Measurements from ENCODE around the gene HRG. TPM values are rescaled to one million over a fixed set of nuclear protein-coding genes. Genes with fewer than 3 reads are reported as not detected.

The HRG gene
- not detected in 2 replicates for polyA plus RNA-seq (2012; rRNA removed)
- polyA plus RNA-seq (2012; cell fraction: cytosol; rRNA removed) = not detected in 2 replicates
- not detected in 2 replicates for polyA plus RNA-seq (2012; cell fraction: nucleus; rRNA removed)

GRCh38 chr3:186665625-186666188 lies at the start of gene HRG:
Gene HRG (plus strand): TSS chr3:186666014. CDS start chr3:186666032, 18 bp downstream.
- CTCF ChIA-PET = interaction anchor here (0.9 kb wide), 1 partner anchor 50 kb away, joined by 4 read pairs; no protein-coding TSS in a partner anchor
- Histone ChIP-seq H3K9ac (no peak within 1 kb of the TSS), H3K27me3 (ENCODE audit: insufficient read depth) (no peaks in the 10 kb centered on the region; the same call in 1 of the 2 replicates), H3K9me2 (no peaks in the 10 kb centered on the region), H4K20me1 (ENCODE audit: insufficient read depth) (no peaks in the 10 kb centered on the region), H3K4me2 (no peak within 1 kb of the TSS), H3K4me3 (ENCODE audit: low read depth in 2 of 2, low read length in 1 of 2) (no peak within 1 kb of the TSS), H3F3A (replicated peaks; ENCODE audit: insufficient read depth) (no peaks in the 10 kb centered on the region), H3K79me2 (ENCODE audit: insufficient read depth) (no peaks in the 10 kb centered on the region), H3K9me3 (no peaks in the 10 kb centered on the region), H2AFZ (ENCODE audit: low read depth) (no peak within 1 kb of the TSS), H3K36me3 (replicated peaks in 1 of 2; ENCODE audit: control insufficient read depth in 1 of 2, insufficient read depth in 2 of 2, low read length in 1 of 2) (no peaks in the 10 kb centered on the region), H3K4me1 (ENCODE audit: control insufficient read depth in 1 of 2, insufficient read depth in 2 of 2, low read depth in 1 of 2, low read length in 1 of 2) (no peaks in the 10 kb centered on the region), H3K27ac (ENCODE audit: low read depth in 2 of 2, low read length in 1 of 2) (no peak within 1 kb of the TSS)
- TF ChIP-seq ZBTB33 (IDR thresholded peaks at IDR 0.05; ENCODE audit: borderline replicate concordance, low read depth) (no peak), YY1 (IDR thresholded peaks at IDR 0.05; ENCODE audit: low read depth) (no peak), TCF12 (IDR thresholded peaks at IDR 0.05) (no peak), TAF1 (IDR thresholded peaks at IDR 0.05; ENCODE audit: borderline replicate concordance, low read depth, low read length) (no peak), USF2 (IDR thresholded peaks at IDR 0.05; ENCODE audit: borderline replicate concordance, low read depth, low read length) (no peak), RCOR1 (IDR thresholded peaks at IDR 0.05; ENCODE audit: low read length) (no peak), MEF2A (IDR thresholded peaks at IDR 0.05; ENCODE audit: borderline replicate concordance, low read depth) (no peak), RAD21 (IDR thresholded peaks at IDR 0.05; ENCODE audit: low read length) (no peak), FOSL2 (IDR thresholded peaks at IDR 0.05; ENCODE audit: borderline replicate concordance, low read depth) (no peak)
- no peak for DNase-seq
- POLR2A ChIA-PET = no interaction called here
- 27% methylated on average over 4 of the region's 8 CpGs for WGBS (ENCODE audit: low lambda C conversion rate)

DNA sequence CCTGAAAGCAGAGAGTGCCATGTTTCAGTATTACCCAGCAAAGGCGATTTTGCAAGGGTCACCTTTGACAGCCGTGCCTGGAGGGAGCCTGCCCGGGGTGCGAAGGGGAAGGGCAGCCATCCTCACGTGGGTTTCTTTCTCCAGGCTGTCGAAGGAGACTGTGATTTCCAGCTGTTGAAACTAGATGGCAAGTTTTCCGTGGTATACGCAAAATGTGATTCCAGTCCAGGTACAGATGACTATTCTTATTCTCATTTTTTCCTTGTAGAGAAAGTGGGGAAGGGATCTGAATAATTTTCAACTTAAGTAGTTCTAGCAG lies 49.6 kb upstream of the HRG start:
- Histone ChIP-seq H3K27ac (ENCODE audit: low read depth in 2 of 2, low read length in 1 of 2) (no peak overlapping the region), H3K4me2 (peak overlapping the region; percentile 59; the same call in 1 of the 2 replicates), H3K9ac (no peak overlapping the region), H2AFZ (ENCODE audit: low read depth) (no peak overlapping the region), H3F3A (replicated peaks; ENCODE audit: insufficient read depth) (no peaks in the 10 kb centered on the region), H3K9me3 (no peaks in the 10 kb centered on the region), H3K4me3 (ENCODE audit: low read depth in 2 of 2, low read length in 1 of 2) (no peak overlapping the region; a peak in 1 of 4 replicates), H3K27me3 (ENCODE audit: insufficient read depth) (peaks cover 28% of the 10 kb centered on the region; the same call in 1 of the 2 replicates), H4K20me1 (ENCODE audit: insufficient read depth) (no peaks in the 10 kb centered on the region), H3K36me3 (replicated peaks in 1 of 2; ENCODE audit: control insufficient read depth in 1 of 2, insufficient read depth in 2 of 2, low read length in 1 of 2) (no peaks in the 10 kb centered on the region), H3K79me2 (ENCODE audit: insufficient read depth) (no peaks in the 10 kb centered on the region), H3K9me2 (no peaks in the 10 kb centered on the region), H3K4me1 (ENCODE audit: control insufficient read depth in 1 of 2, insufficient read depth in 2 of 2, low read depth in 1 of 2, low read length in 1 of 2) (peaks cover 0 to 7% of the 10 kb centered on the region in 2 experiments; a peak in 2 of 4 replicates)
- no peak for DNase-seq
- TF ChIP-seq SMC3 (IDR thresholded peaks at IDR 0.05; ENCODE audit: low read depth, low read length) = no peak
- TF ChIP-seq JUND (IDR thresholded peaks at IDR 0.05) = no peak
- no peak for TF ChIP-seq NRF1 (IDR thresholded peaks at IDR 0.05; ENCODE audit: low read depth, low read length)
- no peak for TF ChIP-seq FOXJ3 (CRISPR knock-in tag; IDR thresholded peaks at IDR 0.05)
- ChIA-PET POLR2A (interaction anchor here (4.9 kb wide), 1 partner anchor 168 kb away, joined by 31 read pairs; the partner anchor contains the start of gene EIF4A2), CTCF (interaction anchor here (0.8 to 8.6 kb wide), 22 partner anchors 8 to 673 kb away, joined by 3 to 167 read pairs (median 6); partner anchors contain the start of genes FETUB, HRG and RPL39L)
- WGBS (ENCODE audit: low lambda C conversion rate) = 88% methylated on average over 8 of the region's 8 CpGs

Data from SK-N-SH (cell line).